ENCODE data around the gene ATP13A5. TPM values are rescaled to one million over a fixed set of nuclear protein-coding genes. Genes with fewer than 3 reads are reported as not detected.

Gene ATP13A5
- total RNA-seq, 2 donors from 2014 or later: not detected

- no peaks in the 10 kb centered on the region for H3K27me3 ChIP-seq
- intact Hi-C loops (cut with DNase I): no loop called here
- H3K4me1 ChIP-seq: no peaks in the 10 kb centered on the region
- ATAC-seq: no peak
- no peaks in the 10 kb centered on the region for H3K9me3 ChIP-seq
- 95 to 100% methylated on average over 1 of the region's 1 CpG for WGBS, 2 donors
- no peak for DNase-seq
- TF ChIP-seq POLR2A (IDR thresholded peaks at IDR 0.05): no peak
- no peak for TF ChIP-seq CTCF (IDR thresholded peaks at IDR 0.05)
- no peak overlapping the region for H3K4me3 ChIP-seq
- H3K36me3 ChIP-seq (replicated peaks in 1 of 2; ENCODE audit: insufficient read depth in 1 of 2, low read depth in 2 of 2): no peaks in the 10 kb centered on the region
- H3K27ac ChIP-seq: no peak overlapping the region
These were observed 116.6 kb downstream of the ATP13A5 start for GRCh38 chr3:193261970-193262369.

GRCh38 chr3:193253986-193254660 is 124.4 kb downstream of the ATP13A5 start:
- intact Hi-C loops (cut with DNase I): no loop called here
- WGBS, 2 donors: 34% methylated on average over 3 of the region's 3 CpGs

GRCh38 chr3:193250492-193250891 is 128.1 kb downstream of the ATP13A5 start:
- no peaks in the 10 kb centered on the region for H3K27me3 ChIP-seq
- H3K4me3 ChIP-seq: no peak overlapping the region
- no peaks in the 10 kb centered on the region for H3K36me3 ChIP-seq (replicated peaks in 1 of 2; ENCODE audit: insufficient read depth in 1 of 2, low read depth in 2 of 2)
- no peaks in the 10 kb centered on the region for H3K4me1 ChIP-seq
- DNase-seq (no peak), ATAC-seq (no peak)
- H3K9me3 ChIP-seq: peaks cover 0 to 14% (median 0%) of the 10 kb centered on the region in 3 donors
- 63 to 67% methylated on average over 4 of the region's 4 CpGs for WGBS, 2 donors
- H3K27ac ChIP-seq: no peak overlapping the region
- TF ChIP-seq CTCF (IDR thresholded peaks at IDR 0.05) (no peak), POLR2A (IDR thresholded peaks at IDR 0.05) (no peak)
- intact Hi-C loops (cut with DNase I): no loop called here

More at GRCh38 chr3:193253986-193254660, 124.4 kb downstream of the ATP13A5 start:
- no peak overlapping the region for H3K4me3 ChIP-seq
- no peaks in the 10 kb centered on the region for H3K36me3 ChIP-seq (replicated peaks in 1 of 2; ENCODE audit: insufficient read depth in 1 of 2, low read depth in 2 of 2)
- peaks cover 0 to 10% (median 0%) of the 10 kb centered on the region in 3 donors for H3K9me3 ChIP-seq
- no peaks in the 10 kb centered on the region for H3K4me1 ChIP-seq
- ATAC-seq (no peak), DNase-seq (no peak)
- TF ChIP-seq POLR2A (IDR thresholded peaks at IDR 0.05): no peak
- TF ChIP-seq CTCF (IDR thresholded peaks at IDR 0.05): no peak
- no peaks in the 10 kb centered on the region for H3K27me3 ChIP-seq
- no peak overlapping the region for H3K27ac ChIP-seq

GRCh38 chr3:193248848-193249468 is 129.6 kb downstream of the ATP13A5 start:
- intact Hi-C loops (cut with DNase I): no loop called here
- TF ChIP-seq POLR2A (IDR thresholded peaks at IDR 0.05) (no peak), CTCF (IDR thresholded peaks at IDR 0.05) (no peak)
- H3K36me3 ChIP-seq (replicated peaks in 1 of 2; ENCODE audit: insufficient read depth in 1 of 2, low read depth in 2 of 2): no peaks in the 10 kb centered on the region
- ATAC-seq (no peak), DNase-seq (no peak)
- peaks cover 0 to 14% (median 0%) of the 10 kb centered on the region in 3 donors for H3K9me3 ChIP-seq
- no peaks in the 10 kb centered on the region for H3K4me1 ChIP-seq
- 48 to 69% methylated on average over 2 of the region's 2 CpGs for WGBS, 2 donors
- no peaks in the 10 kb centered on the region for H3K27me3 ChIP-seq
- no peak overlapping the region for H3K4me3 ChIP-seq
- no peak overlapping the region for H3K27ac ChIP-seq

Measured in body of pancreas (tissue), 4 donors.